Measurements from ENCODE around the gene PATL2.
"Not testable (repeated sequence)": the region's sequence is repeated elsewhere in the genome, so short reads cannot be mapped to it uniquely, and the experiment has no call there.

The PATL2 gene

GRCh38 chr15:44695294-44695693, 15.8 kb downstream of the PATL2 start:
- no peak overlapping the region for H3K4me3 ChIP-seq (ENCODE audit: low read depth, low read length)
- no peak for TF ChIP-seq CTCF (IDR thresholded peaks at IDR 0.05; ENCODE audit: low read depth, low read length, missing control alignments)
- DNase-seq (ENCODE audit: low read depth): no peak

- no peak for TF ChIP-seq CTCF (IDR thresholded peaks at IDR 0.05; ENCODE audit: low read depth, low read length, missing control alignments)
- H3K4me3 ChIP-seq (ENCODE audit: low read depth, low read length): no peak overlapping the region
- DNase-seq (ENCODE audit: low read depth): no peak
Measured at GRCh38 chr15:44694416-44694815, 16.7 kb downstream of the PATL2 start.

- H3K4me3 ChIP-seq (ENCODE audit: low read depth, low read length): no peak overlapping the region
- no peak for TF ChIP-seq CTCF (IDR thresholded peaks at IDR 0.05; ENCODE audit: low read depth, low read length, missing control alignments)
- no peak for DNase-seq (ENCODE audit: low read depth)
Measured at GRCh38 chr15:44692659-44693058, 18.5 kb downstream of the PATL2 start.

GRCh38 chr15:44690245-44690644, 20.9 kb downstream of the PATL2 start:
- DNase-seq (ENCODE audit: low read depth); H3K4me3 ChIP-seq (ENCODE audit: low read depth, low read length): not testable (repeated sequence)

- not testable (repeated sequence) for H3K4me3 ChIP-seq (ENCODE audit: low read depth, low read length)
Measured at GRCh38 chr15:44689318-44689717, 21.8 kb downstream of the PATL2 start.

GRCh38 chr15:44682809-44683682, 28.1 kb downstream of the PATL2 start:
- DNase-seq (ENCODE audit: low read depth); H3K4me3 ChIP-seq (ENCODE audit: low read depth, low read length): not testable (repeated sequence)

More at GRCh38 chr15:44689318-44689717, 21.8 kb downstream of the PATL2 start:
- DNase-seq (ENCODE audit: low read depth): not testable (repeated sequence)

- TF ChIP-seq CTCF (IDR thresholded peaks at IDR 0.05; ENCODE audit: low read depth, low read length, missing control alignments): no peak
- no peak overlapping the region for H3K4me3 ChIP-seq (ENCODE audit: low read depth, low read length)
- no peak for DNase-seq (ENCODE audit: low read depth)
Measured at GRCh38 chr15:44682211-44682610, 28.9 kb downstream of the PATL2 start.

GRCh38 chr15:44676676-44677075, 34.4 kb downstream of the PATL2 start:
- H3K4me3 ChIP-seq (ENCODE audit: low read depth, low read length): no peak overlapping the region
- no peak for DNase-seq (ENCODE audit: low read depth)
- no peak for TF ChIP-seq CTCF (IDR thresholded peaks at IDR 0.05; ENCODE audit: low read depth, low read length, missing control alignments)
